ENCODE data around the gene MATCAP1.
A peak's percentile ranks its signal among the peaks of the same experiment; 100 is the strongest.

The MATCAP1 gene

GRCh38 chr16:67170949-67171649 is 12.7 kb downstream of the MATCAP1 start:
- DNase-seq, result no peak

- DNase-seq, result peak; percentile 84
Measured at GRCh38 chr16:67170168-67170948, 13.4 kb downstream of the MATCAP1 start, which contains the start of gene NOL3. NOL3 (plus strand) TSS chr16:67170538.

DNA sequence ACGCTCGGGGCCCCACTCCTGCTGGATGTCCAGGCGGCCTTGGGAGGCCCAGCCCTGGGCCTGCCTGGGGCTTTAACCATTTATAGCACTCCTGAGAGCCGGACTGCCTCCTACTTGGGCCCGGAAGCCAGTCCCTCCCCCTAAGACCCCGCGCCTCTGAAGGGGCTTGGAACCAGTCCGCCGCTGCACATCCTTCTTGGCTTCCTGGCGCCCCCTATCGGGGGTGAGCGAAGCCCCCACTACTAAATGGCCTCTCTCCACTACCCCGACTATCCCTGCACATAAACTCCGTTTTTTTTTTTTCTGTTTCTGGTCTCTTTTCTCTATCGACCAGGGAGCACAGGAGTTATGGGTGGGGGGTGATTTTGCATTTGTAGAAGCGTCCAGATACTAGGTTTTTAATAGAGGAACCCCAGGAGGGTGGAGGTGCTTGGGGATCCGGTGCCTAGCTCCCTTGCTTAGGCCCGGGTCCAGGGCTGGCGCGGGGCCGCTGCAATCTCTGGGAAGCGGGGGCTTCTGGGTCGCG is 14.1 kb downstream of the MATCAP1 start:
- peak; percentile 81 for DNase-seq

DNA sequence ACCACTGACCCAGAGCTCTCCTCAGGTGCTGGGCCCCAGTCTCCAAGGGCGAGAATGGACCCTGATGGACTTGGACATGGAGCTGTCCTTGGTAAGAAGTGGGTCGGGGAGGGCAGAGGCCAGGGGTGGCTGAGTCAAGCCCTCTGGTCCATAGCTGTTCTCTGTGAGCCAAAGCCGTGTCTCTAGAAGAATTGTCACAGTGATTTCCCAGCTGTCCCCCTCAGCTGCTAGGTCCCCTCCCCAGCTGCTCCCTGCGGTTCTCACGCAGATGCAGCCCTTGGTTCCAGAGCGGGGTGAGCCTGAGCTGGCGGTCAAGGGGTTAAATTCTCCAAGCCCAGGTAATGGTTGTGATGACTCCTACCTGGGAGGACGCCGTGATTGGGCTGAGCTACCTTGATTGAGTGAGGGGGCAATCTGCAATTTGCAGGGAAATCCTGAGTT is 14.7 kb downstream of the MATCAP1 start:
- DNase-seq, result no peak

GRCh38 chr16:67167588-67167987 is 16.2 kb downstream of the MATCAP1 start:
- DNase-seq, result no peak

GRCh38 chr16:67166598-67167168 is 17.1 kb downstream of the MATCAP1 start:
- no peak for DNase-seq

DNA sequence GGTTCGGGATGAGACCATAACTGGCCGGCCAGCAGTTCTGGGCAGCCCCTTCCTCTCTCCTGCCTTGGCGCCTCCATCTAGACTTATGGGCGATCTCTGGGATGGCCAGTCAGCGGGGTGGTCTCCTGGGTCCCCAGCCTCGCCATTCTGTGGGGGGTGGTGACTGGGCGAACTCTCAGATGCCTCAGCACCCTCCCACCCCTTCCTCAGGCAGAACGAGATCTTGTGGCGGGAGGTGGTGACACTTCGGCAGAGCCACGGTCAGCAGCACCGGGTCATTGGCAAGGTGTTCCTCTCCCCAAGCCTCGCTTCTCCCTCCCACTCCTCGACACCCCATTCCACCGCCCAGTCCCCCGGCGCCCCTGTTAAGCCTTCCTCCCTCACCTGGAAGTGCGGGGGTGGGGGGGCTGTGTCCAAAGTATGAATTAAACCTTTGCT is 17.6 kb downstream of the MATCAP1 start:
- DNase-seq, result no peak

DNA sequence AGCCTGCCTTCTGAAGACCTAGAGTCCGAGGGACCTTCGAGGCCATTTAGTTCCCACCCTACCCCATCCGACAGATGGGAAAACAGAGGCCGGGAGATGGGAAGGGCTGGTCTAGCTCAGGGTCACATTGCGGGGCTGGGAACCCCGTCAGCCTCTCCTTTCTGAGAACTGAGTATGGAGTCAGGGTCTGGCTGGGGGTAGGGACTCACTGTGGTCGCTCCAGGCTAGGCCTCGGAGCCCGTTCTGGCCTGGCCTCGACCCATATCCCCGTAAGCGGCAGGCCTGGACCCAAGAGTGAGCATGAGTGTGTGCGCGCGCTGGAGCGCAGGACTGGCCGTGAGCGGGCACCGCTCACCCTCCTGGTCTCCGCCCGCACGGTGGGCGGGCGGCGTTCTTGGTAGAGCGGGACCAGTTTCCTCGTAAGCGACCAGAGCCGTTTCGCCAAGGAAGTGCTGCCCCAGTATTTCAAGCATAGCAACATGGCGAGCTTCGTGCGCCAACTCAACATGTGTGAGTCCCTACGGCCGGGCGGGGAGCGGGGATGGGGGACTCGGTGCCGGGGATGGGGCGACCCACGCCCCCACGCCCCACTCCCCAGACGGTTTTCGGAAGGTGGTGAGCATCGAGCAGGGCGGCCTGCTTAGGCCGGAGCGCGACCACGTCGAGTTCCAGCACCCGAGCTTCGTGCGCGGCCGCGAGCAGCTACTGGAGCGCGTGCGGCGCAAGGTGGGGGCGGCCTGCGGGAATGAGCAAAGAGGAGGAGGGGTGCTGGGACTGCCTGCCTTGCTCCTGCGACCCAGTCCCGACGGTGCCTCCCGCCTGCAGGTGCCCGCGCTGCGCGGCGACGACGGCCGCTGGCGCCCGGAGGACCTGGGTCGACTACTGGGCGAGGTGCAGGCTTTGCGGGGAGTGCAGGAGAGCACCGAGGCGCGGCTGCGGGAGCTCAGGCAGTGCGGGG is 18.4 kb downstream of the MATCAP1 start:
- peak; percentile 66 for DNase-seq

DNA sequence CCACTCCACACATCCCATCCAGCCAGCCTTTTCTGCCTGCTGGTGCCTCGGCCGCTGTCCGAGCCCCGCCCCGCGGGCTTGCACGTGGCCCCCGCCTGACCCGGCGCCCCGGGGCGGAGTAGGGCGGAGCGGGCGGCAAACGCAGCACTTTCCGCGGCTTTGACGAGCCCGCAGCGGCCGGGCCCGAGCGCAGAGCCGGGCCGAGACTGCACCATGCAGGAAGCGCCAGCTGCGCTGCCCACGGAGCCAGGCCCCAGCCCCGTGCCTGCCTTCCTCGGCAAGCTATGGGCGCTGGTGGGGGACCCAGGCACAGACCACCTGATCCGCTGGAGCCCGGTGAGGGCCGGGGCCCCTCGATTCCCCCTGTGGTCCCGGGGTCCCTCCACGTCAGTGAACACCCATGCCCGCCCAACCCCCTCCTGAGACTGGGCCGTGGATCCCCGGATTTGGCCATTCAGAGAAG is 19.1 kb downstream of the MATCAP1 start, which contains the start of gene HSF4:
TSS of gene HSF4 (plus strand) at position 147 of the 463 bp plus-strand sequence. CDS start at position 214, 67 bp downstream.
- no peak for DNase-seq

DNA sequence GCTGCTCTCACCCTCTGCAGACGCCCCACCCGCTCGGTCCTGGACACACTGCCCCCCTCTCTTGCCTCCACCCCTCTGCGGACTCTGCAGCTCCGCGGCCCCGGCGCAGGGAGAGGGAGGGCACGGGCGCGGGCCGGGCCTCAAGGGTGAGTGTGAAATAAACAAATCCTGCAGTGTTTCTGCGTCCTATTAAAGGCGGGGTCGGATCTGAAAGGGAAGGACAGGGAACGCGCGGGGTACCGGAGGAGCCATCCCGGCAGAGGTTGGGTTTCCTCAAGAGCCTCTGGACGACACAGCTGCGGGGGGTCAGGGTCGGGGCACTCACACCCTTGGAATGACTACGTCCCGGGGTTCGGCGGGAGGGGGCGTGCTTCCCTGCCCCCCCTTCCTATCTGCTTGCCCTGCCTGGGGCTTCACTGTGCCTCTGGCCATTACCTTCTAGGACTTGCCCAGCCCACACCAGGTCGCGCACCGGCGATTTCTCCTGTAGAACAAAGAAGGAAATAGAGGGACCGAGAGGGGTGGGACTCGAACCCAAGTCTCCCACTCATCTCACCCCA is 19.7 kb downstream of the MATCAP1 start:
- DNase-seq, result no peak

GRCh38 chr16:67163164-67163998 is 20.4 kb downstream of the MATCAP1 start:
- DNase-seq, result peak; percentile 72

DNA sequence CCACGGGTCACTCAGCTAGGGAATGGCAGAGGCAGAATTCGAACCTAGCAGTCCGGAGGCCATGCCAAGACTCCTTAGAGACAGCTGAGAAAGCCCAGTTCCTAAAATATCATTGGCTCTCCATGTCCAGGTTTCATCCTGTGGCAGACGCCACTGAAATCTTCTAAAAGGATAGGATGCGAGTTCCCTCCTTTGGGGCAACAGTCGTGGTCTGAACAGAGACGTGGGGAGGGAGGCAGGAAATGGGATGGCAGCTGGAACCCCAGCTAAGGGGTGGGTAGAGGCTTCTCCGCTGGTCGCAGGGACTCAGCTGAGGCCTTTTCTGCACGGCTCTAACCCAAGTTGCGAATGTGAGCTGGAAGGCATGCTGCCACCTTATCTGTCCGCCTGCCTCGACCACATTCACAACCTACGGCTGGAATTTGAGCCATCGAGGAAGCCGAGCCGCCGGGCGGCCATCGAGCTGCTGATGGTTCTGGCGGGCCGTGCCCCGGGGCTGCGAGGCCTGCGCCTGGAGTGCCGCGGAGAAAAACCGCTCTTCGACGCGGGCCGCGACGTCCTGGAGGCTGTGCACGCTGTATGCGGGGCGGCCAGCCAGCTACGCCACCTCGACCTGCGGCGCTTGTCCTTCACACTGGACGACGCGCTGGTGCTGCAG is 21.1 kb downstream of the MATCAP1 start:
- no peak for DNase-seq

DNA sequence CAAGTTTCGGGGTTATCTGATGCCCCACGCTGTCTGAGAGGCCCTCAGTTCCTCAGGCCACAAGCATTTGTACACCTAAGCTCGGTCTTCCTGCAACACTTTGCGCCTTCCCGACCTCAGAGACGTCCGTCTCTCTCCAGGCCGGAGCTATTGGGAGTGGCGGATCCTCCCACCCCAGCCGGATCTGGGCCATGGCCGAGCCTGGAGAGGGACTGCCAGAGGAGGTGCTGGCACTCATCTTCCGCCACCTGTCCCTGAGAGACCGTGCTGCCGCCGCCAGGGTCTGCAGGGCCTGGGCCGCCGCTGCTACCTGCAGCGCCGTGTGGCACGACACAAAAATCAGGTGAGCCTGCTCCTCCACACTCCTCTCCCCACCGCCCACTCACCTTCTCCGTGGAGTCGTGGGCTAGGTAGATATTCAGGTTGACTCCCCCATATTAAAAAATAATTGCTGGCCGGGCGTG is 22.1 kb downstream of the MATCAP1 start:
- DNase-seq, result no peak

- DNase-seq, result peak; percentile 88
Measured at GRCh38 chr16:67158637-67159600, 24.8 kb downstream of the MATCAP1 start.

GRCh38 chr16:67157892-67158635 is 25.7 kb downstream of the MATCAP1 start:
- no peak for DNase-seq

DNA sequence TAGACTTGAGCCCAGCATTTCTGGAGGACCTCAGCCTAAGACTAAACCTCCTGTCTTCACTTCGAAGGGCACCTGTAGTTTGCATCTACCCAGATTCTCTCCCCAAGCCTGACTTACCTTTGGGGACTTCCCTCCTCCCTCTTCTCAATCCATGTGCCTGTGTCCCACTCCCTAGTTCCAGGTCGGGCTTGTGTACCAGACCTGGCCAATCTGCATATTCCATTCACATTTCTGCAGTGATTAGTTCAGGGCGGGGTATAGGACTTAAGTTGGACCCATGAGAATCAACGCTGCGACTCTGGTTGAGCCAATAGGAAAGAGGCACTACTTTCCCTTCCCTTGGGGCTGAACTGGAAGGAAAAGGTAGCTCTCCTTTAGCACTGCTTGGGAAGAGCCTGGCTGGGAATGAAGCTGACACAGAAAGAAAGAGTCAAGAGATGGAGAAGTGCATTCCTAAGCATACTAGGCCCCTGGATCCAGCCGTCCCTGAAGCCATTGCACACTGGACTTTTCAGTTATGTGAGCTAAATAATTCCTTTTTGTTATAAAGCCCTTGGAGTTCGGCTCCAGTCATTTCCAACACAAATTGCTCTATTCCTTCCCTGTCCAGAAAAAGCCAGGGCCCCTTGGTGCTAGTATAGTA is 26.5 kb downstream of the MATCAP1 start:
- no peak for DNase-seq

GRCh38 chr16:67156143-67156844 is 27.5 kb downstream of the MATCAP1 start:
- DNase-seq, result no peak
